Neural progenitor cell (in vitro differentiated cells): ENCODE measurements around the gene TNFRSF8.

Experiments used
- CTCF ChIP-seq: fragments of 200-600 bp; sonication (generic); IDR thresholded peaks from 2 replicates; pipeline ENCODE4 v1.5.1; 2017; ENCODE audit warnings: antibody characterized with exemption, mild to moderate bottlenecking
- EZH2 ChIP-seq: fragments of 200-600 bp; sonication (generic); IDR thresholded peaks from 2 replicates; pipeline ENCODE4 v1.6.1; 2017; ENCODE audit warnings: antibody characterized with exemption, mild to moderate bottlenecking, moderate library complexity

DNA sequence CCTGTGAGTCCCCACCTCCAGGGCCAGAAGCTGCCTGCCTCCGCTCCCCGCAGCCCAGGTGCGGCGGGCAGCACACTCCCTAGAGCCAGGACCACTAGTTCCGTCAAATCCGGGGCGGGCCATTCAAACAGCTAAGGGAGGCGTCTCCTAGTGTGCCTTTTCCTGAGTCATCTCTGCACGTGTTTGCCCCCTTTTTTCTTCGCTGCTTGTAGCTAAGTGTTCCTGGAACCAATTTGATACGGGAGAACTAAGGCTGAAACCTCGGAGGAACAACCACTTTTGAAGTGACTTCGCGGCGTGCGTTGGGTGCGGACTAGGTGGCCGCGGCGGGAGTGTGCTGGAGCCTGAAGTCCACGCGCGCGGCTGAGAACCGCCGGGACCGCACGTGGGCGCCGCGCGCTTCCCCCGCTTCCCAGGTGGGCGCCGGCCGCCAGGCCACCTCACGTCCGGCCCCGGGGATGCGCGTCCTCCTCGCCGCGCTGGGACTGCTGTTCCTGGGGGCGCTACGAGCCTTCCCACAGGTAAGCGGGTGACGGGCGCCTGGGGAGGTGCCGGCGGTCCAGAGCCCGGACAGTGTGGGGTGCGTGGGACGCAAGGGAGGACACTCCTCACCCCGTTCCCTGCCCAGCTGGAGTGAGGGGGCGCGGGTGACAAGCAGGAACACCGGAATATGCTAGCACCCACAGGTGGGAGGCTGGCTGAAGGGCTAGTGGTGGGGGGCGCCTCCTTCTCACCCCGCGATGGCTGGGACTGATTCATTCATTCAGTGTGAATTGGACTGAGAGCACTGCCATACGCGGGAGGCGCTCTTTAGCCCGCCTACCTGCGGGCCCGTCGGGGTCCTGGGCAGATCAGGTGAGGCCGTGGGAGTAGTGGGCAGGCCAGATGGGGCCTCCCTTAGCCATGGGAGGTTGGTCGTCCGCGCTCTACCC lies at the start of gene TNFRSF8:
- TF ChIP-seq CTCF (no peak), EZH2 (peak; percentile 98)
